Neural crest cell (in vitro differentiated cells): ENCODE measurements around the gene PAEP. TPM values are rescaled to one million over a fixed set of nuclear protein-coding genes. Genes with fewer than 3 reads are reported as not detected.

Experiments
- DNase-seq: peaks from one replicate; pipeline ENCODE4 v3.0.0; 2021; ENCODE audit warnings: low read depth, mixed read lengths, low spot score
- H3K27ac Mint-ChIP-seq: one replicate; pipeline ENCODE4 v1.8.0; 2021; ENCODE audit warnings: mild to moderate bottlenecking, mixed read lengths; ENCODE audit not compliant: unreplicated experiment
- H3K27me3 Mint-ChIP-seq: 2 replicates; pipeline ENCODE4 v1.8.0; 2021; ENCODE audit warnings: low read depth, mild to moderate bottlenecking, mixed read lengths
- H3K36me3 Mint-ChIP-seq: 2 replicates; pipeline ENCODE4 v1.8.0; 2021; ENCODE audit warnings: low read depth, mild to moderate bottlenecking, mixed read lengths
- H3K4me1 Mint-ChIP-seq: 2 replicates; pipeline ENCODE4 v1.8.0; 2021; ENCODE audit warnings: mixed read lengths
- H3K4me3 Mint-ChIP-seq: one replicate; pipeline ENCODE4 v1.8.0; 2021; ENCODE audit warnings: mild to moderate bottlenecking, mixed read lengths
- H3K9me3 Mint-ChIP-seq: 2 replicates; pipeline ENCODE4 v1.8.0; 2021; ENCODE audit warnings: mixed read lengths
- CTCF ChIP-seq: fragments of 200-600 bp; sonication (generic); conservative IDR thresholded peaks from 2 replicates; pipeline ENCODE4 v1.5.0; 2021; ENCODE audit warnings: antibody characterized with exemption, mild to moderate bottlenecking
- total RNA-seq: library from RNA; stranded (reverse); gene quantifications from 2 replicates; pipeline ENCODE4 v1.2.1, GENCODE V29; 2021

The PAEP gene
- total RNA-seq, 1 donor from 2014 or later = not detected

DNA sequence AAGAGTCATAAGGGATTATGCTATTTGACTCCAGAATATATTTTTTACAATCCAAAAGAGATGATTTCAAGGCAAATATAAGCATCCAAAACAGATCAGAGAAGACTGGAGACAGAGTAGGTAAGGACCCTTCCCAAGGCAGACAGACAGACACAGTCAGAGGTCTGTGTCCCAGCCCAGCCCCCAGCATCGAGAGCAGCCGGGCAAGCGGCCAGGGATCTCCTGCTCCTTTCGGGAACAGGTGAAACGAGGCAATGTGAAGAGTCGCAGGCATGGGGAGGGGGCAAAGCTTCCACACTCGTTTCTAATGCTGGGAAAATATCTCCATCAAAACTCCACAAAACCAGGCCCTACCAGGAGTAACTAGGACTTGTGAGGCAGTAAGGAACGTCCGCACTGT is 5.8 kb downstream of the PAEP start:
- TF ChIP-seq CTCF = no peak
- Mint-ChIP-seq H3K4me3 (no peak overlapping the region), H3K27ac (no peak overlapping the region), H3K36me3 (peaks cover 4% of the 10 kb centered on the region), H3K4me1 (no peaks in the 10 kb centered on the region), H3K9me3 (peaks cover 11% of the 10 kb centered on the region), H3K27me3 (peaks cover 32% of the 10 kb centered on the region)
- no peak for DNase-seq

GRCh38 chr9:135568026-135568425 is 6.5 kb downstream of the PAEP start:
- H3K36me3 Mint-ChIP-seq = peaks cover 4% of the 10 kb centered on the region
- peaks cover 32% of the 10 kb centered on the region for H3K27me3 Mint-ChIP-seq
- no peak overlapping the region for H3K27ac Mint-ChIP-seq
- H3K4me3 Mint-ChIP-seq = no peak overlapping the region
- H3K4me1 Mint-ChIP-seq = no peaks in the 10 kb centered on the region
- peaks cover 11% of the 10 kb centered on the region for H3K9me3 Mint-ChIP-seq
- no peak for TF ChIP-seq CTCF
- no peak for DNase-seq

DNA sequence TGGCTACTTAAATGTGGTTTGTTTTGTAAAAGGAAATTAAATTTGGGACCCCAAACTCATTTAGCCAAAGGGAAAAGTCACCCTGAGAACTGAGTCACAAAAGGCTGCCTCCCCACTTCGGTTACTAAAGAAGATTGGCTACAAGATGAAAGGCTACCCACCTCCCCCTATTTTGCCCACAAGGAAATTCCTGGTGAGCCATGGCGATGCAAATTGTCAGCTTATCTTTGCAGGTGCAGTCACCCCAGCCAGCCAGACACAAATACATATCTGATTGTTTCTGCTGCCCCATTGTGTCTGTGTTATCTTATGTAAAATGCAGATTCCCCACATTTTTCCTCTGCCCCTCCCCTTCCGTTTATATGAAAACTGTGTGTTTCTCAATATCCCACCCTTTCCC is 8.9 kb downstream of the PAEP start:
- Mint-ChIP-seq H3K4me1 (no peaks in the 10 kb centered on the region), H3K27ac (no peak overlapping the region), H3K4me3 (no peak overlapping the region), H3K27me3 (peaks cover 32% of the 10 kb centered on the region), H3K9me3 (peaks cover 11% of the 10 kb centered on the region), H3K36me3 (peaks cover 4% of the 10 kb centered on the region)
- TF ChIP-seq CTCF = no peak
- DNase-seq = no peak

DNA sequence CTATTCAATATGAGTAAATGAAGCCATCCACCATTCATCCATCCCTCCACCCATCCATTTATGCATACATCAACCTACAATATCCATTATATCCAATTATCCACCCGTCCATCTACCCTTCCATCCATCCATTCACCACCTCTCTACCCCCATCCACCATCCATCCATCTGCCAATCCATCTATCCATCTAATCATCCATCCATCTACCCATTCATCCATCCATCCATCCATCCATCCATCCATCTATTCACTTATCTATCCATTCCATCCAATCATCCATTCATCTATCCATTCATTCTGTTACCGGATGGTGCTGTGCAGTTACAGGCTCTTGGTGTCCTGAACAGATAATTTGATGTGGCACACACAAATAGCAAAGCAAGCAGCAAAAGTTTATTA is 10.7 kb downstream of the PAEP start:
- H3K27me3 Mint-ChIP-seq = peaks cover 23% of the 10 kb centered on the region
- no peak overlapping the region for H3K27ac Mint-ChIP-seq
- peaks cover 4% of the 10 kb centered on the region for H3K36me3 Mint-ChIP-seq
- no peak for DNase-seq
- H3K4me1 Mint-ChIP-seq = no peaks in the 10 kb centered on the region
- no peak for TF ChIP-seq CTCF
- H3K4me3 Mint-ChIP-seq = no peak overlapping the region
- H3K9me3 Mint-ChIP-seq = peaks cover 11% of the 10 kb centered on the region

DNA sequence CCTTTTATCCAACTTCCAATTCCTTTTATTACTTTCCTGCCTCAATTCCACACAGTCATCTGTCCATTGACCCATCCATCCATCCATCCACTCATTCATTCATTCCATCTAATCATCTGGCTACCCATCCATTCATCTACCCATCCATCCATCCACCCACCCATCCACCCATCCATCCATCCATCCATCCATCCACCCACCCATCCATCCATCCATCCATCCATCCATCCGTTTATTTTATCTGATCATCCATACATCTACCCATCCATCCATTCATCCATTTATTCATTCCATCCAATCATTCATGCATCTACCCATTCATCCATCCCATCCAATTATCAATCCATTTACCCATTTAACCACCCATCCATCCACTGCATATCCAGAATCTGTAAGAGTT is 11.6 kb downstream of the PAEP start:
- Mint-ChIP-seq H3K27ac (no peak overlapping the region), H3K4me1 (no peaks in the 10 kb centered on the region), H3K9me3 (peaks cover 11% of the 10 kb centered on the region), H3K36me3 (peaks cover 4% of the 10 kb centered on the region), H3K27me3 (peaks cover 22% of the 10 kb centered on the region), H3K4me3 (no peak overlapping the region)
- TF ChIP-seq CTCF = no peak
- no peak for DNase-seq

GRCh38 chr9:135574331-135574730 is 12.8 kb downstream of the PAEP start:
- Mint-ChIP-seq H3K36me3 (no peaks in the 10 kb centered on the region), H3K4me3 (no peak overlapping the region), H3K9me3 (peaks cover 6% of the 10 kb centered on the region), H3K4me1 (no peaks in the 10 kb centered on the region), H3K27ac (no peak overlapping the region), H3K27me3 (peaks cover 16% of the 10 kb centered on the region)
- no peak for DNase-seq
- no peak for TF ChIP-seq CTCF
